GM12878 (cell line): ENCODE measurements around the gene YARS1.

ENCODE experiments used
- CTCF ChIP-seq, 3 experiments: IDR thresholded peaks in 2 of 3; conservative IDR thresholded peaks in 1 of 3; 2 replicates each; pipeline ENCODE4 v1.5.1; 2011; ENCODE audit warnings: low read depth in 3 of 3, low read length in 3 of 3, mild to moderate bottlenecking in 3 of 3, control low read depth in 2 of 3, moderate library complexity in 2 of 3, inconsistent platforms in 1 of 3, mixed read lengths in 1 of 3; ENCODE audit not compliant: control insufficient read depth in 2 of 3, insufficient read depth in 1 of 3; ENCODE audit errors: extremely low read depth in 1 of 3
- ETV6 ChIP-seq, 2 experiments: fragments of 450-650 bp in 1 of 2; IDR thresholded peaks in 1 of 2; conservative IDR thresholded peaks in 1 of 2; 2 replicates each; pipeline ENCODE4 v1.6.1; 2014; ENCODE audit warnings: antibody characterized with exemption in 1 of 2, borderline replicate concordance in 1 of 2, low read depth in 1 of 2, mild to moderate bottlenecking in 1 of 2, moderate library complexity in 1 of 2
- POLR2A ChIP-seq: IDR thresholded peaks from 2 replicates; pipeline ENCODE4 v1.6.1; 2011; ENCODE audit warnings: low read depth, mild to moderate bottlenecking, low read length
- RBBP5 ChIP-seq: fragments of 200-600 bp; sonication (generic); conservative IDR thresholded peaks from 2 replicates; pipeline ENCODE4 v1.6.1; 2016
- RCOR1 ChIP-seq: conservative IDR thresholded peaks from 2 replicates; pipeline ENCODE4 v1.6.1; 2012; ENCODE audit warnings: low read depth, low read length, improper control_type of control experiment
- SRF ChIP-seq, 2 experiments: IDR thresholded peaks; 2 replicates each; pipeline ENCODE4 v1.6.1; 2011; ENCODE audit warnings: low read depth in 2 of 2, low read length in 2 of 2, mild to moderate bottlenecking in 1 of 2, moderate library complexity in 1 of 2
- TARDBP ChIP-seq: IDR thresholded peaks from 2 replicates; pipeline ENCODE4 v1.6.1; 2016; ENCODE audit warnings: borderline replicate concordance
- TCF12 ChIP-seq: IDR thresholded peaks from 2 replicates; pipeline ENCODE4 v1.6.1; 2011; ENCODE audit warnings: low read depth, mild to moderate bottlenecking, low read length
- ZNF274 ChIP-seq: IDR thresholded peaks from one replicate; pipeline ENCODE4 v1.8.0; 2011; ENCODE audit not compliant: insufficient read length, insufficient read depth
- TF ChIP-seq, protein P1 (sequence below): fragments of 450-650 bp; IDR thresholded peaks from 2 replicates; pipeline ENCODE4 v1.6.1; 2017; ENCODE audit warnings: mild to moderate bottlenecking, low read depth, inconsistent platforms; ENCODE audit not compliant: poor library complexity, severe bottlenecking
- TF ChIP-seq, protein P2 (sequence below): IDR thresholded peaks from 2 replicates; pipeline ENCODE4 v1.6.1; 2012; ENCODE audit warnings: mild to moderate bottlenecking, low read depth, low read length

DNA sequence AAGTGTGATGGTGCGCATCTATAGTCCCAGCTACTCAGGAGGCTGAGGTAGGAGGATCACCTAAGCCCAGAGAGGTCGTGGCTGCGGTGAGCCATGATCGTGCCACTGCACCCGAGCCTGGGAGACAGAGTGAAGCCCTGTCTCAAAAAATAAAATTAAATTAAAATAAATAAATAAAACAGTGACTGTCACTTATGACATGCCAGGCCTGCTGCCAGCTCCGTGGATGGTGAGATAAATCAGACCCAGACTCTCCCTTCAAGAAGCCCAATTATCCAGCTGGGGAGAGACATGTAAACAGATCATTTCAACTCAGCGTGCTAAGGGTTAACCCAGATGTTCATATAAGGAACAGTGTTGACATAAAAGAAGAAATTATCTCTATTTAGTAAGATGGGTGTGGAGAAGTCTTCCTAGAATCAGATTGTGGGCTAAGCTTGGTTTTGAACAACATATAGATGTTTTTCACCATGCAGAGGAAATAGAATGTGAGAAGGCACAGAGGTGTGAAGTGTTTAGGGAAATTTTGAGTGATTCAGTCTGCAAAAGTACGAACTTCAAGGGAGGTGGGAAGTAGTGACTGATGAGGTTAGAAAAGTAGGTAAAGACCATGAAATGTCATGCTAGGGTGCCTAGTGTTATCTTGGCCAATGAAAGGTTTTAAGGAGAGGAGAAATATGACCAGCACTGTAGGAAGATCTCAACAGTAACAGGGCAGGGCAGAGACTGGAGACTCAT lies 18.3 kb downstream of the YARS1 start:
- TF ChIP-seq CTCF (IDR thresholded peaks at IDR 0.05 in 2 of 3, conservative IDR thresholded peaks at IDR 0.05 in 1 of 3; ENCODE audit: control insufficient read depth in 2 of 3, extremely low read depth in 1 of 3, insufficient read depth in 1 of 3, low read depth in 3 of 3, low read length in 3 of 3) (no peak), SRF (IDR thresholded peaks at IDR 0.05; ENCODE audit: low read depth in 2 of 2, low read length in 2 of 2) (no peak), TARDBP (no peak), RCOR1 (no peak), RBBP5 (no peak), ETV6 (conservative IDR thresholded peaks at IDR 0.05 in 1 of 2, IDR thresholded peaks at IDR 0.05 in 1 of 2; ENCODE audit: borderline replicate concordance in 1 of 2, low read depth in 1 of 2) (no peak), TCF12 (no peak), POLR2A (no peak), ZNF274 (no peak)
- TF ChIP-seq, protein P1, sequence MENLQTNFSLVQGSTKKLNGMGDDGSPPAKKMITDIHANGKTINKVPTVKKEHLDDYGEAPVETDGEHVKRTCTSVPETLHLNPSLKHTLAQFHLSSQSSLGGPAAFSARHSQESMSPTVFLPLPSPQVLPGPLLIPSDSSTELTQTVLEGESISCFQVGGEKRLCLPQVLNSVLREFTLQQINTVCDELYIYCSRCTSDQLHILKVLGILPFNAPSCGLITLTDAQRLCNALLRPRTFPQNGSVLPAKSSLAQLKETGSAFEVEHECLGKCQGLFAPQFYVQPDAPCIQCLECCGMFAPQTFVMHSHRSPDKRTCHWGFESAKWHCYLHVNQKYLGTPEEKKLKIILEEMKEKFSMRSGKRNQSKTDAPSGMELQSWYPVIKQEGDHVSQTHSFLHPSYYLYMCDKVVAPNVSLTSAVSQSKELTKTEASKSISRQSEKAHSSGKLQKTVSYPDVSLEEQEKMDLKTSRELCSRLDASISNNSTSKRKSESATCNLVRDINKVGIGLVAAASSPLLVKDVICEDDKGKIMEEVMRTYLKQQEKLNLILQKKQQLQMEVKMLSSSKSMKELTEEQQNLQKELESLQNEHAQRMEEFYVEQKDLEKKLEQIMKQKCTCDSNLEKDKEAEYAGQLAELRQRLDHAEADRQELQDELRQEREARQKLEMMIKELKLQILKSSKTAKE = no peak
- TF ChIP-seq, protein P2, sequence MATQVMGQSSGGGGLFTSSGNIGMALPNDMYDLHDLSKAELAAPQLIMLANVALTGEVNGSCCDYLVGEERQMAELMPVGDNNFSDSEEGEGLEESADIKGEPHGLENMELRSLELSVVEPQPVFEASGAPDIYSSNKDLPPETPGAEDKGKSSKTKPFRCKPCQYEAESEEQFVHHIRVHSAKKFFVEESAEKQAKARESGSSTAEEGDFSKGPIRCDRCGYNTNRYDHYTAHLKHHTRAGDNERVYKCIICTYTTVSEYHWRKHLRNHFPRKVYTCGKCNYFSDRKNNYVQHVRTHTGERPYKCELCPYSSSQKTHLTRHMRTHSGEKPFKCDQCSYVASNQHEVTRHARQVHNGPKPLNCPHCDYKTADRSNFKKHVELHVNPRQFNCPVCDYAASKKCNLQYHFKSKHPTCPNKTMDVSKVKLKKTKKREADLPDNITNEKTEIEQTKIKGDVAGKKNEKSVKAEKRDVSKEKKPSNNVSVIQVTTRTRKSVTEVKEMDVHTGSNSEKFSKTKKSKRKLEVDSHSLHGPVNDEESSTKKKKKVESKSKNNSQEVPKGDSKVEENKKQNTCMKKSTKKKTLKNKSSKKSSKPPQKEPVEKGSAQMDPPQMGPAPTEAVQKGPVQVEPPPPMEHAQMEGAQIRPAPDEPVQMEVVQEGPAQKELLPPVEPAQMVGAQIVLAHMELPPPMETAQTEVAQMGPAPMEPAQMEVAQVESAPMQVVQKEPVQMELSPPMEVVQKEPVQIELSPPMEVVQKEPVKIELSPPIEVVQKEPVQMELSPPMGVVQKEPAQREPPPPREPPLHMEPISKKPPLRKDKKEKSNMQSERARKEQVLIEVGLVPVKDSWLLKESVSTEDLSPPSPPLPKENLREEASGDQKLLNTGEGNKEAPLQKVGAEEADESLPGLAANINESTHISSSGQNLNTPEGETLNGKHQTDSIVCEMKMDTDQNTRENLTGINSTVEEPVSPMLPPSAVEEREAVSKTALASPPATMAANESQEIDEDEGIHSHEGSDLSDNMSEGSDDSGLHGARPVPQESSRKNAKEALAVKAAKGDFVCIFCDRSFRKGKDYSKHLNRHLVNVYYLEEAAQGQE = no peak
